DMS153 treated with DMSO at 0.1 percent for 48 hours (cell line): Measurements from ENCODE around the gene USP31.
"Not testable (repeated sequence)": the region's sequence is repeated elsewhere in the genome, so short reads cannot be mapped to it uniquely, and the experiment has no call there.

ENCODE experiments used
- DNase-seq: peaks from one replicate; lab custom pipeline; 2025; ENCODE audit not compliant: unreplicated experiment; lab: John Stamatoyannopoulos, UW

The USP31 gene

DNA sequence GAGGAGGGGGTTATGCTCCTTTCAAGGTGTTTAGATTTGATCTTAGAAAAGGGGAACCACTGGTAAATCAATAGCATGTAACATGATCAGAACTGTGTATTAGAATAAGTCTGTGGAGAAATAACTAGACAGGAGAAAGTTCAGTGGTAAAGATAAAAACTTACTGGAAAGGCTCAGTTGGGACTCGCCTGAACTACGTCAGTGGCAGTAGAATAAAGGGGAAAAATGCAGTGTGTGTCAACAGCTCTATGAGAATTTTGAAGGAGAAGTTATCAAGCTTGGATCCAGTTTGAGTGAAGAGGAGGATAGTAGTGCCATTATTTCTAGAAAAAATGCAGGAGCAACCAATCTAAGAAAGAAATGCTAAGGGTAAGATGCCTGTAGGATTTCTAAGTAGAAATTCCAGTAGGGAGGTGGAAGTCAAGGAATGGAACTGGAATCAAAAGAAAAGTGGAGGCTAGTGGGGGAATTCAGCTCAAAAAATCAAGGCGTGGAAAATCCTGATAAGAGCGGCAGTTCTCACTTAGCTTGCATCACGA lies 48.2 kb downstream of the USP31 start:
- DNase-seq: no peak

DNA sequence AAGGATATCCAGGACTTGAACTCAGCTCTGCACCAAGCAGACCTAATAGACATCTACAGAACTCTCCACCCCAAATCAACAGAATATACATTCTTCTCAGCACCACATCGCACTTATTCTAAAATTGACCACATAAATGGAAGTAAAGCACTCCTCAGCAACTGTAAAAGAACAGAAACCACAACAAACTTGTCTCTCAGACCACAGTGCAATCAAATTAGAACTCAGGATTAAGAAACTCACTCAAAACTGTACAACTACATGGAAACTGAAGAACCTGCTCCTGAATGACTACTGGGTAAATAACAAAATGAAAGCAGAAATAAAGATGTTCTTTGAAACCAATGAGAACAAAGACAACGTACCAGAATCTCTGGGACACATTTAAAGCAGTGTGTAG lies 52.8 kb downstream of the USP31 start:
- not testable (repeated sequence) for DNase-seq

DNA sequence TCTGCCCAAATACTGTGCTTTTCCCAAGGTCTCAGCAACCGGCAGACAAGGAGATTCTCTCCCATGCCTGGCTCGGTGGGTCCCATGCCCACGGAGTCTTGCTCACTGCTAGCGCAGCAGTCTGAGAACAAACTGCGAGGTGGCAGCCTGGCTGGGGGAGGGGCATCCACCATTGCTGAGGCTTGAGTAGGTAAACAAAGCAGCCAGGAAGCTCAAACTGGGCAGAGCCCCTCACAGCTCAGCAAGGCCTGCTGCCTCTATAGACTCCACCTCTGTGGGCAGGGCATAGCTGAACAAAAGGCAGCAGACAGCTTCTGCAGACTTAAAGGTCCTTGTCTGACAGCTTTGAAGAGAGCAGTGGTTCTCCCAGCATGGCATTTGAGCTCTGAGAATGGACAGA lies 55.1 kb downstream of the USP31 start:
- not testable (repeated sequence) for DNase-seq

DNA sequence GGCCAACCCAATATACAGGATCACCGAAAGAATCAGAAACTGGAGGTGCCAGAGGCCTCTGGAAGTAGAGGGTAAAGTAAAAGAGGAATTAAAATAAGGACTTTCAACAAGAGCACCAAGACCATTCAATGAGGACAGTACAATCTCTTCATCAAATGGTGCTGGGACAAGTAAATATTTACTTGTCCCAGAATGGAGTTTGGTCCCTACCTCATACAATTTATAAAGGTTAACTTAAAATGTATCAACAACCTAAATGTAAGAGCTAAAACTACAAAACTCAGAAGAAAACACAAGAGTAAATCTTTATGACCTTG lies 56.5 kb downstream of the USP31 start:
- DNase-seq: no peak

DNA sequence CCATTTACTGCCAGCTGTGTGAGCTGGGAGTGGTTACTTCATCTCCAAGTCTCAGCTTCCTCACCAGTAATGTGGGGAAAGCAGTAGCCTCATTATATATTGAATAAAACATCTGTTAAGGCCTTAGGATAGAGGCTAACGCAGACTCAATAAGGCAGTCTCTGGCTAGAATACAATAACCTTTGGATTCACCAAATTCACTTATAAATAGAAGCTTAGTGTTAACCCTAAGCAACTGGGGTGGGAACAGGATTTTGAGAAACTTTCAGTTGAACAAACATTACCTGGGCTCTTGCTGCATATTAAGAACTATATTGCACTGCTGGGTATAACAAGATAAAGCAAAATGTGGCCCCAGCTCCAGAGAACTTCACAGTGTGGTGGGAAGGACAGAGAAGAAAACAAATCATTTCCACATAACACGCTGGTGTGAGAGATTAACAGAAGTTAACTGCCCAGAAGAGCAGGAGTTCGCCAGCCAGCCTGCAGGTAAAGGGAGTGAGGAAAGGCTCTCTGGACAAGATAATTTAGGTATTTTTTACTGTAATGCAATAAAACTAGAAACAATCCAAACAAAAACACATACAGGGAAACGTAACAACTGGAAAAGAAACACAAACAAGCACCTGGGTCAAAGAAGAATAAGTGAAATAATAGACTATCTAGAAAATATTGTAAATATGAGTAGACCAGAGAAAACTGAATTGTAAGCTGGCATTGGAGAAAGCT lies 57.0 kb downstream of the USP31 start:
- no peak for DNase-seq

DNA sequence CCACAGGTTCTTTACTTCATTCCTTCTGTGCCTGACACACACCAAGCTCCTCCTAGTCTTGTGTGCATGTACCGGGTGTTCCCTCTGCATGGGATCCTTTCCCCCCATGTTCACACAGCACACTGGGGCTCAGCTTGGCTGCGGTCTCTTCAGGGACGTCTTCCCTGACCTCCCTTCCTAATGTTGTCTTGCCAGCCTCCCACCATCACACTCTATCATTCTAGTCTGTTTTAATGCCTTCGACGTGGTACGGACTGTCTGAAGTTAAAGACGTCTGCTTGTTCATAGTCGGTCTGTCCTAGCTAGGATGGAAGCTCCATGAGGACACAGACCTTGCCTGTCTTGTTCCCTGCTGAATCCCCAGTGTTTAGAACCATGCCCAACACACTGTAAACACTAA lies 60.1 kb downstream of the USP31 start:
- no peak for DNase-seq

DNA sequence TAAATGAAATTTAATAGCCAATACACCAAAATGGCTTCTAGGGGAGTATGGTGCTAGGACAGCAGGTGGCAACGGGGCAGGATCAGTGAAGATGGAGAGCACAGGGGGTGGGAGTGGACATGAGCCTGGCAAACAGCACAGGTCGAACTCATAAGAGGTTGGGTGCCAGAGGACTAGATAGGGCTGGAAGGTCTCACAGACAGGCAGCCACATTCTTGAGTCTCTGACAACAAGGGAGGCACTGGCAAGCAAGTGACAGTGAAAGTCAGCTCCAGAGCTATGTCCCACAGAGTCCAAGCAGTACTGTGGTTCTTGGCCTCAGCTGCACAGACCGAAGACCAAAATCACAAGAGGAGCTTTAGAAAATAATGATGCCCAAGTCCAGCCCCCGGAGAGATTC lies 61.2 kb downstream of the USP31 start:
- no peak for DNase-seq

DNA sequence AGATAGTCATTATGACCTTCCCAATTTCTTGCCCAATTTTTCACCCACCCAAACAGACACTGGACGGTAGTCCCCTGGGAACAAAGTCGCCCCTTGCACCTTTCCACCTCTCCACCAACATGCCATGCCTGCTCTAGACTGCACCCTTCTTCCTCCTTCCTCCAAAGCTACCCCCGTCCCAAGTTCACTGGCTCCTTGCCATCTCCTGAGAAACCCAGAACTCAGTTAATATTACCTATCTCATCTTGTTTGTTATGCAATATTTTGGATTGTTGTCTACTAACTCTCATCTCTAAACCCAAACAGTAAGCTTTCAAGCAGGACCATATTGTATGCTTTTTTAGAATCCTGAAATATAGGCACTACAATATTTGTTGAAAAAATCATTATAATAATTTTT lies 63.3 kb downstream of the USP31 start:
- no peak for DNase-seq

DNA sequence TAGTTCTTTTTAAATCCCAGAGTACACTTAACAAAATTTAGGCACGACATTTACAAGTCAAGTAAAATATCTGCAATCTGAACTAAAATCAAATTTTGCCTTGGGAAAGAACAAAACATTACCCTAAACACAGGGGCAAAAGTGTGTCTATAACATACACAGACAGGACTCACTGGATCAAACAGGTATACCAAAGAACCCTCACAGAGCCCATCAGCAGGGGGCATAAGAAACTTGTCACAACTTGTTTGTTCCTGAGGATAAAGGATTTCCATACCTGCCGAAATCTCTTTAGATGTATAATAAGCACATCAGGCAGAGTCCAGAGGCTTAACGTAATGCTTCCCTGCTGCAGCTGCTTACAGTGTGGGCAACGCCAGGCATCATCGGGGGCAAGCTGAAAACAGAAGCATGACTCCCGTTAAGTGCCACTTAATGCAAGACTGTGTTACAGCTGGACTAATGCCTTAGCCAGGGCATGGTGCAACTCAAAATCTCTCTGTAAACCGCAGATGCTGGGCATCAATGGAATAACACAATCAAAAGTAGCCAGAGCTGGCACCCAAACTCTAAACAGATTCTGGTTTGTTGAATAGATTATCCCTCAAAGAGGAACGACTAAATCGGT lies 67.0 kb downstream of the USP31 start:
- DNase-seq: no peak

DNA sequence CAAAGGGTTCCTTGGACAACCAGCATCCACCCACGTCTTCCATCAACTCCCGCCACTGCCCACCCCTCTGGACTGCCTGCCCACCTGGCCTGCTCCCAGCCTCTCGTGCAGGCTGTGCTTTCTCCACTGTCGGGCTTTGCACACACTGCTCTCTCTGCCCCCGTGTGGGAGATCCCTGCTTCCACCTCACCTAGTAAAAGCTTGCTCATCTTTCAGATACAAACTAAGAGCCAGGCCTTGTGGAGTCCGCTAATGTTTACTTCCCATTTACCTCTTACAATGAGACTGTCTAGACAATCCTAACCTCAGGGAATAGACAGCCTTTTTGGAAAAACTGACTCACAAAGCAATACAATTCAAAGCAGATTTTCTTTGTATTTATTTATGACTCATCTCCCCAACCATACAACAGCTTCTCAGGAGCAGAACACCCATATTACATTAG lies 67.6 kb downstream of the USP31 start:
- DNase-seq: peak; percentile 57

DNA sequence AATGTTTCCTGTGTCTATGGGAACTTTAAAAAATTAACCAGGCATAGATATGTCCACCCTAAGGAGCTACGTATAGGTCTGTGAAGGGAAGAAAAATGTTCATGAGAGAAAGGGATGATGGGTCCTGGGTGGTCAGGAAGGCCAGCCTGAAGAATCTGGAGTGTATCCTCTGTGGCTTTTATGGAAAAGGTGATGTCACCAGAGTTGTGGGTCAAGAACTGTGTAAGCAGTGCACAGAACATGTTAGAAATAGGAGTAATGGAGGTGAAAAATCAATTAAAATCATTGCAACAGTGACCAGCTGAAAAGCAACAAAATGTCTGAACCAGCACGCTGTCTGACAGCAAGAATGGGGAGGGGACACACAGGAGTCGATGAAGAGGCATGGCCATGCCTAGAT lies 68.5 kb downstream of the USP31 start:
- no peak for DNase-seq

DNA sequence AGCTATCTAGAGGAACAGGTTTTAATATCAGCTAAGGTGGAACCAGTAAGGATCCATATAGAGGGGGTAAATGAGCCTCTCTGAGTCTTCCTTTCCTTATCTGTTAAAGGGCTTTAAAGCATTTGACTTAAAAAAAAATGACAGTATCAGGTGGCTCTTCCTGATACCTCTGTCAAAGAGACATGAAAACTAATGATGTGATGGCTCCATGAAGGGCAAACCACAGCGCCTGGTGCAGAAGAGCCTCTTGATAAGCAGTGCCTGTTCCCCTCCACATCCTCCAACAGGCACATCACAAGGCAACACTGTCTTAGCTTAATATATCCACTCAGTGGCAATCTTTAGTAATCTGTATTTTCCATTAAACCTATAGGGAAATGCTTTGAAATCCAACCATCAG lies 68.9 kb downstream of the USP31 start:
- DNase-seq: no peak

DNA sequence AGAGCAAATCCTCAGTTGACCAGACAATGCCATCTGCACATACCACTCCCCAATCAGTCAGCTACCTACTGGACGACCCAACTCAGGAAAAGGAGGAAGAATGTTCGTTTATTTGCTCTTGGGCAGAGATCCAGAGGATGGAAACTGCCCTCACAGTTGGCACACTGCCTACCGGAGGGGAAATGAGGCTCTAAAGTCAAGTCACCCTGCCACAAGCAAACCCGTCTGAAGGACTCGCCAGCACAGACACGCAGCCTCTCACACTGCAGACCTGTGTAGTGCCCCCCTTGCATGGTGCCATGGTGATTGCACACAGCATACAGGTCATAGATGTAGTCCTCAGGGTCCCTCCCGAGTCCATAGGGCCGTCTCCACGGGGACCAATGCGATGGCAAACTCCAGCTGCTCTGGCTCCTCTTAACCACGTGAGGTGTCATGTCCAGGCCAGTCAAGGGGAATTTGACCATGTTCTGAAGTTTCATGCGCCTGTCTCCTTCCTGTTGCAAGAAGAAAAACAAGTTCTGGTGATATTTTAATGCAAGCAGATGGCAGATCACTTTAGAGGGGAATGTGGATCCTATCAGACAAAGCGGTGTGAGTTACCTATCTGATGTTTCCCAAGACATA lies 69.5 kb downstream of the USP31 start:
- peak; percentile 80 for DNase-seq

DNA sequence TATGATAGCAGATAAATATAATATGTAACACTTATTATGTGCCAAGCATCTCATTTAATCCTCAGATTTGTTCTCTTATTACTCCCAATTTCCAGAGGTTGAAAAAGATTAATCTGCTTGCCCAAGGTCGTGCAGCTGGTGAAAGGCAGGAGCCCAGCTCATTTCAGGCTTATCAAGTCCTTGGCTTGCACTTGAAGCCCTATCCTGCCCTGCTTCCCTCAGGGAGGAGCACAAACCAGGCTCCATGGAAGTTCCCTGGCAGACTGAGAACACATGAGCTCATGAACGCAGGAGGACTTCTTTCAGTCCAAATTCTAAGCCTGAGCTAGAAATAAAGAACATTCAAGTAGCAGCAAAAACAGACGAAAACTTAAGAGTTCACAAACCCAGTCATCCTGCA lies 74.8 kb downstream of the USP31 start:
- no peak for DNase-seq

DNA sequence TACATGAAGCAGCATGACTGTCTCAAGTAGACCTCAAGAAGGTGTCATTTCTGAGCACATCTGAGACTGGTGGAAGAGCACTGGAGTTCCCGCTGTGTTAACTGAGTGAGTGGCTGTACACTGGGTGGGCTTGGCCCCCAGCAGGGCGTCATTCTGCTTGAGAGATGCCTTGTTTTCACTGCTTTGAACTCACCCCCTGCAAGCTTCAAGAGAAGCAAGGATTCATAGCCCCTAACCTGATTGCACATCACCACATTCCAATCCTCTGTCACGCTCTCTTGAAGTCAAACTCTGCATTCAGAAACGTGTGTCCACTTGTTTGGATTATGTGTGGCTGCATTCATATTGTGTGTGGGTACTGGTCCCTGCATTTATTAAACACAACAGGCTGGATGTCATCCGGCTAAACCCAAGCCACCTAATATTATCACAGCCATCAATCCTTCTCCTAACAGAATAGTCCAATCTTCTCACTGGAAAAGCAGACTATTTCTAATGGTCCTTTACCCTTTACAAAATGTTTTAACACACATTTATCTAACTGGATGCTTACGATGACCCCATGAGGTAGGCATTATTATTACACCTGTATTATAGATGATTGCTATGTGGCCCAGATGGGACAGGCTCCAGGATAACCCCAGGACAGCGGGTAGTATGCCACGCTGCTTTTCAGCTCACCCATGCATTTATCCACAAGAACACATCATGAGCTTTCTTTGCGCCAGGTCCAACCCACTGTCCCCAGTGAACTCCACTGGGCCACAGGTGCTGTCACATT lies 76.3 kb downstream of the USP31 start:
- DNase-seq: no peak

DNA sequence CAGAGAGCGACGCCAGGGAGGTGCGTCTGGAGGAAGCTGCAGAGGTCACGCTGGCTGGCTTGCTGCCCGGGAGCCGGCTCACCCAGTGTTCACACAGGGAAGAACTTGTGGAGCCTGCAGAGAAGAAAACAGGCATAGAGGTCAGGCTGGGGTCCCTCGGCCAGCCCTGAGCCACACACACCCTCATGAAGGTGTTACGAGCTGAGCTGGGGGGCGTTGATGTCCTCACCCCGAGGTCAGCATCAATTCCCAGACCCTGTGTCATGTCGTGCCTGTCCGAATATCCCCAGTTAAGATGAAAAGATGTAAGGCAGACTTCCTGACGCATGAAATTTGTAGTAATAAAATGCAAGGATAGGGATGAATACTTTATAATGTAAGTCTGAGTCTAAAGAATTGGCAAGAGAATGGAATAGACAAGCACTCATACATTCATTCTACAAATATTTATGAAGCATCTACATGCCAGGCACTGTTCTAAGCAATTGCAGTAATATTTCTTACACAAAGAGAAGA lies 77.1 kb downstream of the USP31 start:
- DNase-seq: no peak

DNA sequence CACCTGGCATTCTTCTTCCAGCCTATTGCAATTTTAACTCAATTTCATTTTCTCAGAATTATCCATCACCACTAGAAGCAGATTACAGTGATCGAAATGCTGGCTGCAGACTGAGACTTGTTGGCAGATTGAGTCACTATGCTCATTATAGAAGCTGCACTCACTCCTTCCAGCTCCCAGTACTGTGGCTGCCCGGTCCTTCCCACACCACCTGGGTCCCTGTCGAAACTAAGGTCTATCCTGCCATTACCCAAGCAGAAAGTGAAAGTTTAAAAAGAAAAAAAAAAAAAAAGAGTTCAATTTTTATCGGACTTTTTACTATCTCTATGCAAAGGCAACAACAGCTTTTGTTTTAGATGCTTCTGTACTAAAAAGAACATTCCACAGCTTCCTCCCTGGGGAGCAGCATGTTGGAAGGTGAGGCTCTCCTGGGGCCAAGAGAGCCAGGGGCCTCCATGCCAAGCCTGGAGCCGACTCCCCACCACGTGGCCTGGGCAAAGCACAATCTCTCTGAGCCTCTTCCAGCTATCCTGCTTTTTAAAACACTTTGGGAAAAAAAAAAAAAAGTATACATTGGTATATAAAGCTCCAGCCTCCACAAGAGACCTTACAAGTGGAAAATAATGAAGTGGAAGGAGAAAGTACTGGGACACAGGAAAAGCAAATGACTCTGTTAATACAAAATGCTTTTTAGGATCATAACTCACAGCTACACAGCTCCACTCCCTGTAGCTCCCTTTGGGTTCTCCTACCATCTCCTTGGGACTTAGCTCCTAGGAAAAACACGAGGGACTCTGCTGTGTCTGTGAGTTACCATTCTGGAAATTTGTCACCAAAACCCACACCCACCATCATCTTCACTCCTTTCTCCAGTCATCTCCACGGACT lies 77.8 kb downstream of the USP31 start:
- no peak for DNase-seq

DNA sequence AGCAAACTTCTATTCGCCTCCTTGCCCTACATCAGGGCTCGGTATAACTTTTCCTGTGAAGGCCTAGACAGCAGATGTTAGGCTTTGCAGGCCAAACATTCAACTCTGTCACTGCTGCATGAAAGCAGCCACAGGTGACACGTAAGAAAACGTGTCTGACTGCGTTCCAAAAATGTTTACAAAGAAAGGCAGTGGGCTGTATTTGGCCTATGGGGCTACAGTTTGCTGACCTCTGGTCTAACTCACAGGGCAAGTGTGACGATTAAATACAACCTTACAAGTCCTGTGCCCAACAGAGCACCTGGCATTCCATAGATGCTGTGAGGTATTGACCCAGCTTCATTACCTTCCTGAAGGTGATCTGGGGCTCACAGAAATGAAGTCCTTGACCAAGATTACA lies 79.4 kb downstream of the USP31 start:
- DNase-seq: no peak

DNA sequence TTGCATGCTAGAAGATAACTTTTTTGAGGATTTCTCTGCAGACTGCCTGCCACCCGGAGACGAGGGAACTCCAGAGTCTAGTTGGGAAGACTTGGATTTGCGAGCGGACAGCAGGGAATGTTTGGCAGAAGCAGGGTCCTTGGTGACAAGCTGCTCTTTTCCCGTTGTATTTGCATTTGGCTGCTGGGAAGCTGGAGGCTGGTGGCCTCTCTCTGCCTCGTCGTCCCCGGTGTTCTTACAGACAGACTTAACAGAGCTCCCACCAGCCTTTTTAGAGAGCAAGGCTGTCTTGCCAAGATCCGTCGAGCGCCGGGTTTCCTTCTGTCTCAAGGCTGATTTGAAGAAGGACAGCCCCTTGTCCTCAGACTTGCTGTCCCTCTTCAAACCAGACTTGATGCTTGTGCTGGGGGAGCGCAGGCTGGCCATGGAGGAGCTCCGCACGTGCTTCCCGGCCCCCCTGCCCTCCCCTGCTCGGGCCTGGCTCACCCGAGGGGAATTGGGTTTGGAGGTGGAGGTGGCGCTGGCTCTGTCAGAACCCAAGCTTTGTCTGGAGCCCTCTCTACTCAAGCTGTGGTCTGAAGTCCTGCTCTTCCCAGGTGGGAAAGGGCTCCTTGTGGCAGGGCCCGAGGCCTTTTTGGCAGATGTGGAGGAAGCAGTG lies 81.0 kb downstream of the USP31 start:
- no peak for DNase-seq

DNA sequence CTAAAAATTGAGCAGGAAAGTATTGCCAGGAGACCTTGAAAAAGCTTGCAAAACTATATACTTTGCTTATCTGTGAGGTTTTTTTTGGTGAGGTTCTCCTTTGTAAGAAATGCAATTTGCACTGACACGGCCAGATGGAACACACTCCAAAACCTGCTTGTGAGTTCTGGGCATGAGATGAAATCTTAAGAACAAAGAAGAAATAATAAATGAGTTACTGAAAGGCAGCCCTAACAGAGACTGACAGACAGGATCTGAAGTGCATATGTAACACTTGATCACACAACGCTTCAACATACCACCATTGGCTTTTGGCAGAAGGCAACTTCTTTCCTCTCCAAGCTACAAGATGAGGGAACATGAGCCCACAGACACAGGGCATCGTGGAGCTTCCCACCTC lies 82.6 kb downstream of the USP31 start:
- no peak for DNase-seq
